Astrocyte (in vitro differentiated cells and primary cell): Measurements from ENCODE around the gene MDFIC.

Source experiments
- CTCF ChIP-seq: IDR thresholded peaks from 2 replicates; pipeline ENCODE4 v1.5.1; 2011; ENCODE audit warnings: low read depth, mild to moderate bottlenecking, inconsistent platforms, low read length, moderate library complexity; ENCODE audit not compliant: insufficient read depth
- EZH2 ChIP-seq: IDR thresholded peaks from 2 replicates; pipeline ENCODE4 v1.6.1; 2012; ENCODE audit warnings: mild to moderate bottlenecking, low read length, inconsistent platforms; ENCODE audit not compliant: insufficient read depth

GRCh38 chr7:114973147-114973546 is 51.3 kb downstream of the MDFIC start:
- TF ChIP-seq CTCF (no peak), EZH2 (no peak)
